Thyroid gland (tissue), 4 donors: ENCODE measurements around the gene AMDHD2.

ENCODE experiments used
- CTCF ChIP-seq, 6 experiments: fragments of 200-600 bp in 3 of 6; fragments of 450-650 bp in 3 of 6; sonication (generic) in 3 of 6; IDR thresholded peaks; one replicate each; pipeline ENCODE4 v1.5.1; 2016 to 2019; ENCODE audit warnings: antibody characterized with exemption in 6 of 6, mild to moderate bottlenecking in 2 of 6, inconsistent platforms in 1 of 6, moderate library complexity in 1 of 6
- POLR2A ChIP-seq, 2 donors: fragments of 450-650 bp; IDR thresholded peaks; one replicate each; pipeline ENCODE4 v1.6.1; 2017; ENCODE audit warnings: antibody characterized with exemption in 2 of 2, mild to moderate bottlenecking in 2 of 2, moderate library complexity in 1 of 2

GRCh38 chr16:2482708-2483534 lies 37.2 kb upstream of the AMDHD2 start:
- no peak for TF ChIP-seq POLR2A (IDR thresholded peaks at IDR 0.05)
- TF ChIP-seq CTCF (IDR thresholded peaks at IDR 0.05): no peak
